Bladder microvascular endothelial cell (primary cell): ENCODE measurements around the gene GDI2. TPM values are rescaled to one million over a fixed set of nuclear protein-coding genes. Genes with fewer than 3 reads are reported as not detected.

Experiments
- total RNA-seq: library from RNA; depleted of rRNA; stranded (reverse); fragments of >200 nt; gene quantifications from 2 replicates; pipeline ENCODE4 v1.2.3, GENCODE V29; 2014

Gene GDI2
- total RNA-seq = 420 and 441 TPM in 2 replicates

DNA sequence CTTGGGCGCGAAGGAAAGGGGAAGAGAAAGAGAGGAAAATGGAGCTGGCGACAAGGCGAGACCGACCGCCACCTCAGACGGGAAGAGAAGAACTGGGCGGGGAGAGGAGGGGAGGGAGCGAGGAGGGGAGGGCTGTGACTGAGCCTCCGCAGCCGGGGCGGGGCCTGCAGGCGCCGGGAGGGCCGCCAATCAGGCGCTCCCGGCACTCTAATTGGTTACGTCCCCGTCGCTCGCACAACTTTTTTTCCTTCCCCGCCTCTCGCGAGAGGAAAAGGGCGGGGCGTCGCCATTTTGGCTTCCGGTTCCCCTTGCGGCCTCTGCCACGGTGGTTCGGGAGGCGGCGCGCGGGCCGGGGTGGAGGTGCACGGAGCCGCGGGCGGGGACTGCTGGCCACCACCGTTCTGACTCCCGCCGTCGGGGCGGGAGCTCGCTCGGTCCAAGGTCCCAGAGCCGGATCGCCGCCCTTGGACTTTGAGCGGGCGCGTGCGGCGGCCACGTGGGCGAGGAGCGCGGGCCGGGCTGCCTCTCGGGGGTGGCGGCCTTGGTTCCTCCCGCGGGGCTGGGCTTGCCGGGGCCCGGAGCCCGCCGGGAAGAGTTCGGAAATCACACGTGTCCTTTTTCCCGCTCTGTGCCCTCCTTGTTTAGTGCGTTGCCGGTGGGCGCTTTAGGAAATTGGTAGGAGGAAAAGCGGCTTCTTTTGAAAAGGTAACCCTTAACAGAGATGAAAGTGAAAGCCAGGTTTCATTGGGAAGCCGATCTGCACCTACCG lies at the start of gene GDI2:
TSS of gene GDI2 (minus strand) at position 94 of the 769 bp plus-strand sequence. CDS start 176 bp downstream, outside the sequence.

Other genes starting within 250 kb of the GDI2 start
- 7.4 and 9.2 TPM in 2 replicates for gene ASB13, start 146.8 kb downstream of the GDI2 start, total RNA-seq
- 24.1 and 77.0 TPM in 2 replicates for gene TASOR2, start 128.6 kb downstream of the GDI2 start, total RNA-seq
- gene ANKRD16, start 76.5 kb upstream of the GDI2 start, total RNA-seq = 2.3 and 6.4 TPM in 2 replicates
- 78.5 and 129 TPM in 2 replicates for gene FBH1, start 76.8 kb upstream of the GDI2 start, total RNA-seq
- 6.8 and 10.8 TPM in 2 replicates for gene IL15RA, start 164.1 kb upstream of the GDI2 start, total RNA-seq
- gene IL2RA, start 248.9 kb upstream of the GDI2 start, total RNA-seq = not detected in 2 replicates